LNCAP (cell line): ENCODE data around the gene MC5R.

Experiments
- TF ChIP-seq, protein P1 (sequence below): fragments of 450-650 bp; IDR thresholded peaks from 2 replicates; pipeline ENCODE4 v1.5.1; 2017; ENCODE audit warnings: mild to moderate bottlenecking

Gene MC5R

DNA sequence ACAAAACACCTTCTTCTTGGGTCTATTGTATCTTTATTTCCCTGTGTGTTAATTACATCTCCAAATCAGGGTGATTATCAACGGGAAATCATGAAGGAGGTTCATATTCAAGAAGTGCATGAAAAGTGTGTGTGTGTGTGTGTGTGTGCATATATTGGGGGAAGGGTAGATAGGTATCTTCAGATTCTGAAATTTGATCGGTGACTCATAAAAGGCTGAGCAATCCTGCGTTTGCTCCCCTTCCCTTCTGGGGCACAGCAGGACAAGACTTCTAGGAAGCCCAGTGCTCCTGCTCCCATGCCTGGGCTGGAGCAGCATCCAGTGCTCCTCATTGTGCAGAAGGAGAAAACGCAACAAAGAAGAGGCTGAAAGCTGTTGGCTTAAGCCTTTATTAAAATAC is 25.8 kb downstream of the MC5R start:
- TF ChIP-seq, protein P1, sequence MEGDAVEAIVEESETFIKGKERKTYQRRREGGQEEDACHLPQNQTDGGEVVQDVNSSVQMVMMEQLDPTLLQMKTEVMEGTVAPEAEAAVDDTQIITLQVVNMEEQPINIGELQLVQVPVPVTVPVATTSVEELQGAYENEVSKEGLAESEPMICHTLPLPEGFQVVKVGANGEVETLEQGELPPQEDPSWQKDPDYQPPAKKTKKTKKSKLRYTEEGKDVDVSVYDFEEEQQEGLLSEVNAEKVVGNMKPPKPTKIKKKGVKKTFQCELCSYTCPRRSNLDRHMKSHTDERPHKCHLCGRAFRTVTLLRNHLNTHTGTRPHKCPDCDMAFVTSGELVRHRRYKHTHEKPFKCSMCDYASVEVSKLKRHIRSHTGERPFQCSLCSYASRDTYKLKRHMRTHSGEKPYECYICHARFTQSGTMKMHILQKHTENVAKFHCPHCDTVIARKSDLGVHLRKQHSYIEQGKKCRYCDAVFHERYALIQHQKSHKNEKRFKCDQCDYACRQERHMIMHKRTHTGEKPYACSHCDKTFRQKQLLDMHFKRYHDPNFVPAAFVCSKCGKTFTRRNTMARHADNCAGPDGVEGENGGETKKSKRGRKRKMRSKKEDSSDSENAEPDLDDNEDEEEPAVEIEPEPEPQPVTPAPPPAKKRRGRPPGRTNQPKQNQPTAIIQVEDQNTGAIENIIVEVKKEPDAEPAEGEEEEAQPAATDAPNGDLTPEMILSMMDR = no peak

DNA sequence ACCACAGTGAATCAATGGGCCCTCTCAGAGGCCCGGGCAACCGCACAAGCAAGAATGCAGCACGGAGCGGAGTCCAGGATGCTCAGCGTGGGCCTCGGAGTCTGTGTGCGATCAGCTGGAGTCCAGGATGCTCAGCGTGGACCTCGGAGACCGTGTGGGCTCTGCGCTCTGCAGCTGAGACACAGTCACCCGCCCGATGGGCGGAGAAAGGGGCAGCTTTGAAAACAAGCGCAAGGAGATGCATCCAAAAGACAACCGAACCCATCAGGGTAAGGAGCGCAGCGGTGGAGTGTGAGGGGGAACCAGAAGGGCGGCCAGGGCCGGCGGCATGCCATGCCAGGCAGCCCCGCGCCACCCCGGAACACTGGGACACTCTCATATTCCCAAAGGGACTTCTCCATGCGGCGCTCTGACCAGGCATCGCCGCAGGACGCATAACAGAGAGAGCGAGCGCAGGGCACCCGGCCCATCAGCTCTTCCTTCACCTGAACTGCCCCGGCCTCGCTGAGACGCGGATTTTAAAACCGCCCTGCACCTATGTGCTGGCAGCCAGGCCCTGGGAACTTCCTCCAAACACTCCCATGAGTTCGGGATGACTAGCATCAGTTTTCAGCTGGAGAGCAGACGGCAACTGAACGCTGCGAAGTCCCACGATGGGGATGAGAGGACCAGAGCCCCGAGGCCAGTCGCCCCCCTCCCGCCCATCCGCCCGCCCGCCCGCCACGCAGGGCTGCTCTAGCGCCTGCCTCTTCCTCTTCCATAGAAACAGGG is 44.7 kb downstream of the MC5R start:
- TF ChIP-seq, protein P1 = no peak

DNA sequence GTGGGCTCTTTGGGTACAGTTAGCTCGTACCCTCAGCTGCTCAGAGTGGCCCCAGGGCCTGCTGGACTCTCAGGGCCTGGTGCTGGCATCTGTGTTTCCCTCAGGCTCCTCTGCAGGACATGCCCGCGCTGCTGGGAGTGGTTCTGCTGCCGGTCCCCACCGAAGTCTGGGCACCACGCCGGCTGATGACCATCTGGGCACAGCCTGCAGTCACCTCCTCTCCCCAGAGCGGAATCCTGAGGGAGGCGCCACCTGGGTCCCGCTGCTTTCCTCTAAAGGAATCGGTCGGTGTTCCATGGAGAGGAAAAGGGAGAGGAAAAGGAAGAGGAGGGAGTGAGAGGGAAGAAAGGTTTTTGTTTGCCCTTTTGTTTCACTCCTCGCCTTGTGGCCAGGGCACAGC is 47.8 kb downstream of the MC5R start:
- TF ChIP-seq, protein P1 = no peak

DNA sequence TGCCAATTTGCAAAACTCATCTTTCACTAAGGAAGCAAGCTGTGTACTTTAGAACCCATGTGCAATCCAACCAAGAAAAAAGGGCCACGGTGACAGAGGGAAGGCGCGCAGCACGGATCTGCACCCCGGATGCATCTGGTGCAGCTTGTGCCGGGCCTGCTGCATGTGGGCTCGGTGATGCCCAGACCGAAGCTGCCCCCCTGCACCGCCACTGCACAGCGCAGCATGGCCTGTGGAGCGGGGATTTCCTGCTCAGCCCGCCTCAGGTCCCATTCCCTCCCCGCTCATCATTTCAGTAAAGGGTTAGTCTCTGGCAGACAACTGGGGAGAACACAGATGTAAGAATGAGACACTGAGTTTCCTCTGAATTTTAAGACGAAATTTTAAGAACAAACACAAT is 48.4 kb downstream of the MC5R start:
- TF ChIP-seq, protein P1 = no peak

DNA sequence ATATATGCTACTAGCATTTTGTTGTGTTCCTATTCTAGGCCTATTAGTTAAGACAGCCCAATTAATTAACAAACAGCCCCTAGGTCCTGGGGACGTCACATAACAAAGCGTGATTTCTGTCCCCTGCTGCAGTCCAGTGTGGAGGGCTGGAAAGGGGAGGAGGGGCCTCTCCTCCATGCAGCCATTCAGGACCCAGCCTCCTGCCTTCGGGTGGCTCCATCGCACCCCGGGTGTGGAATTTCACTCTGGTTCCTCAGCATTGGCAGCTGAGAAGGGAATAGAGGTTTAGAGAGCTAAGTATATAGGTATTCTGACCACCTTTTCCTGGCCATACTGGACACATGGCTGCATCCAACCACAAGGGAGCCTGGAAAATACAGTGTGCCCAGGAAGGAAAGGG is 49.0 kb downstream of the MC5R start:
- TF ChIP-seq, protein P1 = no peak

DNA sequence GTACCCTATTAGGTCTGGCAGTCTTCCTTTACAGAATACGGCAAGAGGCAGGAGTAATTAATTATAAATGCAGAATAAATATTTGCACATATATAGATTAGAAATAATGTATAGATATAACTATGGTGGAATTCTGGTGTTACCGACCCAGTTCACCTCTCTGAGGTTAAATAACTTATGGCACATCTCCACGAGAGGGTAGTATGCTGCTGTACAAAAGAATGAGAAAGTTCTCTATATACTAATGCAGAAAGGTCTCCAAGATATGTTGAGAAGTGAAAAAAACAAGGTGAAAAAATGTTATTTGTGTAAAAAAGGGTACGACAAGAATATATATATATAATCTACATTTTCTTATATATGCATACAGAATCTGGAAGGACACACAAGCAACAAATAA is 50.6 kb downstream of the MC5R start:
- TF ChIP-seq, protein P1 = no peak
